Superior temporal gyrus (tissue), 1 donor: ENCODE results near the gene RTTN.
"Not testable (repeated sequence)": the region's sequence is repeated elsewhere in the genome, so short reads cannot be mapped to it uniquely, and the experiment has no call there.

Source experiments
- DNase-seq: peaks from one replicate; pipeline ENCODE4 v3.0.0-alpha.2; 2016; ENCODE audit errors: extremely low spot score

RTTN gene

GRCh38 chr18:70205421-70206397 is at the start of gene RTTN:
TSS of gene RTTN (minus strand) at chr18:70205687. CDS start at chr18:70205658, 29 bp downstream.
- peak; percentile 97 for DNase-seq

- no peak for DNase-seq
Observed at GRCh38 chr18:70250781-70251180, 45.3 kb upstream of the RTTN start.

GRCh38 chr18:70249861-70250260 is 44.4 kb upstream of the RTTN start:
- DNase-seq: not testable (repeated sequence)

- no peak for DNase-seq
Observed at GRCh38 chr18:70249118-70249517, 43.6 kb upstream of the RTTN start.

GRCh38 chr18:70246061-70246466 is 40.6 kb upstream of the RTTN start:
- DNase-seq: peak; percentile 60

- no peak for DNase-seq
Observed at GRCh38 chr18:70243131-70243929, 37.8 kb upstream of the RTTN start.

GRCh38 chr18:70236921-70237320 is 31.4 kb upstream of the RTTN start:
- not testable (repeated sequence) for DNase-seq

- DNase-seq: no peak
Observed at GRCh38 chr18:70235478-70235877, 30.0 kb upstream of the RTTN start.

GRCh38 chr18:70234667-70235459 is 29.4 kb upstream of the RTTN start:
- DNase-seq: no peak

- DNase-seq: no peak
Observed at GRCh38 chr18:70233974-70234373, 28.5 kb upstream of the RTTN start.

GRCh38 chr18:70232261-70232660 is 26.8 kb upstream of the RTTN start:
- DNase-seq: no peak

GRCh38 chr18:70229639-70230038 is 24.2 kb upstream of the RTTN start:
- DNase-seq: no peak

- no peak for DNase-seq
Observed at GRCh38 chr18:70228536-70228935, 23.0 kb upstream of the RTTN start.

- no peak for DNase-seq
Observed at GRCh38 chr18:70227438-70227837, 22.0 kb upstream of the RTTN start.

- DNase-seq: no peak
Observed at GRCh38 chr18:70221915-70222278, 16.4 kb upstream of the RTTN start.

GRCh38 chr18:70221156-70221914 is 15.8 kb upstream of the RTTN start:
- peak; percentile 44 for DNase-seq

GRCh38 chr18:70220628-70221027 is 15.1 kb upstream of the RTTN start:
- DNase-seq: no peak

GRCh38 chr18:70219688-70220087 is 14.2 kb upstream of the RTTN start:
- no peak for DNase-seq

- DNase-seq: no peak
Observed at GRCh38 chr18:70216788-70217187, 11.3 kb upstream of the RTTN start.

- no peak for DNase-seq
Observed at GRCh38 chr18:70207181-70207580, 1.7 kb upstream of the RTTN start.

- DNase-seq: no peak
Observed at GRCh38 chr18:70200286-70200685, 5.2 kb downstream of the RTTN start.
